Measurements from ENCODE around the gene APH1B.

DNA sequence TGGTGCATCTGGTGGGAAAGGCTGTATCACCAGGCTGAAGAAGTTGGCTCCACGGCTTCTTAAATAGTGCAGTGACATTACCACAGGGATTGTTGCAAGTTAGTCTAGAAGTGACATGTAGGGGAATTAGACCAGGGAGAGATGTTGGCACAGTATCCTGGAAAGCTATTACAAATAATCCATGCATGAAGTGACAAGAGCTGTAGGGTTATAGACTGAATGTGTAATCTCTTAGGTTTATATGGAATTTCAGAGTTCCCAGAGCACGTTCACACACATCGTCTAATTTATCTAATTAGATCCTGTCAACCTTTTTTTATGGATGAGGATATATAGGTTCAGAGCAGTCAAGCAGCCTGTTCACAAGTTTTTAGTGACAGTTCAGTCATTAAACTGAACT is 37.3 kb upstream of the APH1B start:
- TF ChIP-seq POLR2A (IDR thresholded peaks at IDR 0.05; ENCODE audit: low read depth, low read length) (no peak), POLR2AphosphoS5 (IDR thresholded peaks at IDR 0.05; ENCODE audit: low read depth, low read length) (no peak), POU2F2 (IDR thresholded peaks at IDR 0.05; ENCODE audit: low read depth, low read length) (no peak)

All from GM12891 (cell line).